Measurements from ENCODE around the gene ZAP70.

The ZAP70 gene

GRCh38 chr2:97785818-97786217 lies 72.4 kb downstream of the ZAP70 start:
- Histone ChIP-seq H3K9ac (ENCODE audit: low read length) (no peak overlapping the region), H3K27ac (ENCODE audit: low read depth, low read length) (no peak overlapping the region), H3K27me3 (ENCODE audit: control insufficient read depth in 1 of 2, insufficient read depth in 2 of 2, low read length in 2 of 2) (no peaks in the 10 kb centered on the region), H3K9me3 (ENCODE audit: low read length) (no peaks in the 10 kb centered on the region), H3K36me3 (ENCODE audit: insufficient read depth, low read length) (peaks cover 14% of the 10 kb centered on the region), H3K4me3 (ENCODE audit: low read depth in 1 of 2, low read length in 2 of 2) (no peak overlapping the region), H3K4me1 (ENCODE audit: insufficient read depth, low read length) (no peaks in the 10 kb centered on the region)

GRCh38 chr2:97788986-97789644 lies 75.7 kb downstream of the ZAP70 start:
- H3K36me3 ChIP-seq (ENCODE audit: insufficient read depth, low read length): peaks cover 39% of the 10 kb centered on the region
- no peak overlapping the region for H3K27ac ChIP-seq (ENCODE audit: low read depth, low read length)
- H3K4me3 ChIP-seq (ENCODE audit: low read depth in 1 of 2, low read length in 2 of 2): no peak overlapping the region
- H3K9me3 ChIP-seq (ENCODE audit: low read length): no peaks in the 10 kb centered on the region
- no peaks in the 10 kb centered on the region for H3K27me3 ChIP-seq (ENCODE audit: control insufficient read depth in 1 of 2, insufficient read depth in 2 of 2, low read length in 2 of 2)
- no peaks in the 10 kb centered on the region for H3K4me1 ChIP-seq (ENCODE audit: insufficient read depth, low read length)
- H3K9ac ChIP-seq (ENCODE audit: low read length): no peak overlapping the region
